Type B pancreatic cell (in vitro differentiated cells): ENCODE data around the gene SRRM2. TPM values are rescaled to one million over a fixed set of nuclear protein-coding genes. Genes with fewer than 3 reads are reported as not detected.

Experiments
- DNase-seq: peaks from one replicate; pipeline ENCODE4 v3.0.0; 2021; ENCODE audit warnings: mixed read lengths; ENCODE audit not compliant: unreplicated experiment; ENCODE audit errors: extremely low spot score
- H3K27ac Mint-ChIP-seq: 2 replicates; pipeline ENCODE4 v1.8.0; 2021; ENCODE audit warnings: mild to moderate bottlenecking, mixed read lengths
- H3K27me3 Mint-ChIP-seq: 2 replicates; pipeline ENCODE4 v1.8.0; 2021; ENCODE audit warnings: mixed read lengths
- H3K36me3 Mint-ChIP-seq: 2 replicates; pipeline ENCODE4 v1.8.0; 2021; ENCODE audit warnings: mixed read lengths
- H3K4me1 Mint-ChIP-seq: one replicate; pipeline ENCODE4 v1.8.0; 2021; ENCODE audit warnings: mixed read lengths; ENCODE audit not compliant: unreplicated experiment
- H3K4me3 Mint-ChIP-seq: 2 replicates; pipeline ENCODE4 v1.8.0; 2021; ENCODE audit warnings: mild to moderate bottlenecking, mixed read lengths
- H3K9me3 Mint-ChIP-seq: 2 replicates; pipeline ENCODE4 v1.8.0; 2021; ENCODE audit warnings: mixed read lengths
- total RNA-seq: library from RNA; stranded (reverse); gene quantifications from 2 replicates; pipeline ENCODE4 v1.2.1, GENCODE V29; 2021; ENCODE audit warnings: low replicate concordance
- TF ChIP-seq, protein P1 (sequence below): fragments of 200-600 bp; sonication (generic); conservative IDR thresholded peaks from 2 replicates; pipeline ENCODE4 v1.5.0; 2021; ENCODE audit warnings: antibody characterized with exemption, mild to moderate bottlenecking

SRRM2 gene
- total RNA-seq, 1 donor from 2014 or later, result 749 TPM

GRCh38 chr16:2784358-2785100, 32.1 kb downstream of the SRRM2 start:
- no peak overlapping the region for H3K27ac Mint-ChIP-seq
- no peak overlapping the region for H3K4me3 Mint-ChIP-seq

DNA sequence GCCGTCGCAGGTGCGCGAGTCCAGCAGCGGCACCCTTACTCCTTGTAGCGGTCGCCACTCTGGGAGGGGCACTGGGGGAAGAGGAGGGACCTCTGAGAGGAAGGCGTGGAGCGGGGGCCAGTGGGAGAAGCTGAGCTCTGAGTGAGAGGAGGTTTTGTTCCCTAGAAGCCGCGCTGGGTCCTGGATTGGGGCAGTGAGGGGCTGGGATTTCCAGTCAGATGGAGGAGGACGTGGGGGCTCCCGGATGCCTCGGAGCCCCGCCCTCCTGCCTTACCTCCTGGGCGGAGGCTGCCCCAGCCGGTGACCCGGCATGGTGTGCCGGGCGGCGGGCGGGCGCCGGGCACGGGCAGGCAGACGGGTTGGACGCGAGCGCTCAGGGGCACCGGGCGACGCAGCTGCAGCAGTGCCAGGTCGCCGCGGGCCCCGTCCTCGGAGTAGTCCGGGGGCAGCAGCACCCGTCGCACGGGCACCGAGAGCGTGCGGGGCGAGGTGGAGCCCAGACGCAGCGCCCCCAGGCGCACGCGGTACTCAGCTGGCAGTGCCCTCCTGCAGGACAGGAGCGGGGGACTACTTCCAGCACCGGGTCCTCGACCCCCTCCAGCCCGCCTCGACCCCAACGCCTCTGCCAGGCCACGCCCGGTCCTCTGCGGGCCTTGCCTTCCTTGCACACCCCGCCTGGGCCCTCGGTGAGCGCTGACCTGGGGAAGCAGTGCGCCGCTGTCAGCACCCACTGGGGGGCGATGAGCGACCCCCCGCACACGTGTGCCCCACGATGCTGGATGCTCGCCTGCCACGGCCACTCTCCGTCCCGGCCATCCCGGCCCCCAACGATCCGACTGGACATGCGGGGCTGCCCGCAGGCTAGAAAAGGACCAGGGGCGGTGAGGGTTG, 32.9 kb downstream of the SRRM2 start:
- Mint-ChIP-seq H3K4me3 (no peak overlapping the region), H3K27me3 (peaks cover 6% of the 10 kb centered on the region), H3K9me3 (no peaks in the 10 kb centered on the region), H3K27ac (no peak overlapping the region), H3K36me3 (no peaks in the 10 kb centered on the region), H3K4me1 (peaks cover under 1% of the 10 kb centered on the region)
- TF ChIP-seq, protein P1, sequence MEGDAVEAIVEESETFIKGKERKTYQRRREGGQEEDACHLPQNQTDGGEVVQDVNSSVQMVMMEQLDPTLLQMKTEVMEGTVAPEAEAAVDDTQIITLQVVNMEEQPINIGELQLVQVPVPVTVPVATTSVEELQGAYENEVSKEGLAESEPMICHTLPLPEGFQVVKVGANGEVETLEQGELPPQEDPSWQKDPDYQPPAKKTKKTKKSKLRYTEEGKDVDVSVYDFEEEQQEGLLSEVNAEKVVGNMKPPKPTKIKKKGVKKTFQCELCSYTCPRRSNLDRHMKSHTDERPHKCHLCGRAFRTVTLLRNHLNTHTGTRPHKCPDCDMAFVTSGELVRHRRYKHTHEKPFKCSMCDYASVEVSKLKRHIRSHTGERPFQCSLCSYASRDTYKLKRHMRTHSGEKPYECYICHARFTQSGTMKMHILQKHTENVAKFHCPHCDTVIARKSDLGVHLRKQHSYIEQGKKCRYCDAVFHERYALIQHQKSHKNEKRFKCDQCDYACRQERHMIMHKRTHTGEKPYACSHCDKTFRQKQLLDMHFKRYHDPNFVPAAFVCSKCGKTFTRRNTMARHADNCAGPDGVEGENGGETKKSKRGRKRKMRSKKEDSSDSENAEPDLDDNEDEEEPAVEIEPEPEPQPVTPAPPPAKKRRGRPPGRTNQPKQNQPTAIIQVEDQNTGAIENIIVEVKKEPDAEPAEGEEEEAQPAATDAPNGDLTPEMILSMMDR, result no peak
- no peak for DNase-seq

More at GRCh38 chr16:2784358-2785100, 32.1 kb downstream of the SRRM2 start:
- TF ChIP-seq, protein P1, result no peak
- no peaks in the 10 kb centered on the region for H3K36me3 Mint-ChIP-seq
- DNase-seq, result no peak
- H3K9me3 Mint-ChIP-seq, result no peaks in the 10 kb centered on the region
- H3K4me1 Mint-ChIP-seq, result peaks cover 4% of the 10 kb centered on the region
- peaks cover 2% of the 10 kb centered on the region for H3K27me3 Mint-ChIP-seq

DNA sequence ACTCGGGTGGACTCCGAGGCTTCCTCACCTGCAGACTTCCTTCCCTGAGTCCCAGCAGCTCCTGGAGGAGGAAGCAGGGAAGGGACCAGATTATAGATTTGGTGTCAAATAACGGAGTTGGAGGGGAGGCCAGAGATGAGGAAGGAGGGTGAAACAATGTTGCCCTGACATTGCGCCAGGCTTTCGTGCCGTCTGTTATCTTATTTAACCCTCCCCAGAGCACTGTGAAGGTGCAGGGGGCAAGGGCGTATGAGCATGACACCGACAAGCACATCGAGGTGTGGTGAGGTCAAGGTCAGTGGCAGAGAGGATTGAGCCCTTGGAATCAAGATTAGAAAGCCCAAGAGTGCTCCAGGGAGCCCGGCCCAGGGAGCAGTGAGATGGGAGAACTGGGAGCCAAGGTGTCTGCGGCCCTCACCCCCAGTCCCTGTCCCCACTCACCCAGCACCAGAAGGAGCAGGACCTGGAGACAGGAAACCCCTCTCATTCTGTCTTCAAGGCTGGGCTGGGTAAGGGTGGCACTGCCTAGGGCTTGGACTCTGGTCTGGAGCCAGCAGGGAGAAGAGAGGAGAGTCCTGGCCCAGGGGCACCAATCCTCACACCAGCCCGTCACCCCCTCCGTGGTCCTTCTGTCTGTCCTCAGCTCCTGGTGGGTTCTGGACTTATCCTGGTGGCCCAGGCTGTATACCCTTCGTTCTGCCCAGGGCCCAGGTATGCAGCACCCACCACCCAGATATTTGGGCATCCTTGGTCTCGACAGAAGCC, 33.8 kb downstream of the SRRM2 start:
- H3K27me3 Mint-ChIP-seq, result peaks cover 8% of the 10 kb centered on the region
- no peak overlapping the region for H3K27ac Mint-ChIP-seq
- no peak overlapping the region for H3K4me3 Mint-ChIP-seq
- TF ChIP-seq, protein P1, result no peak
- no peaks in the 10 kb centered on the region for H3K9me3 Mint-ChIP-seq
- no peaks in the 10 kb centered on the region for H3K36me3 Mint-ChIP-seq
- H3K4me1 Mint-ChIP-seq, result no peaks in the 10 kb centered on the region
- no peak for DNase-seq

DNA sequence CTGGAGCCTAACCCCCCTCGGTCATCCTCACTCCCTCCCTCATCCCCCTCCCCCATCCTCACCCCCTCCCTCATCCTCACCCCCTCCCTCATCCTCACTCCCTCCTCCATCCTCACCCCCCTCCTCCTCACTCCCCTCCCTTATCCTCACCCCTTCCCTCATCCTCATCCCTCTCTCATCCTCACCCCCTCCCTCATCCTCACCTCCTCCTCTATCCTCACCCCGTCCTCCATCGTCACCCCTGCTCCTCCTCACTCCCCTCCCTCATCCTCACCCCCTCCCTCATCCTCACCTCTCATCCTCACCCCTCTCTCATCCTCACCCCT, 34.4 kb downstream of the SRRM2 start:
- TF ChIP-seq, protein P1, result no peak
- Mint-ChIP-seq H3K27ac (no peak overlapping the region), H3K27me3 (peaks cover 13% of the 10 kb centered on the region), H3K9me3 (no peaks in the 10 kb centered on the region), H3K4me3 (no peak overlapping the region), H3K4me1 (no peaks in the 10 kb centered on the region), H3K36me3 (no peaks in the 10 kb centered on the region)
- DNase-seq, result no peak

DNA sequence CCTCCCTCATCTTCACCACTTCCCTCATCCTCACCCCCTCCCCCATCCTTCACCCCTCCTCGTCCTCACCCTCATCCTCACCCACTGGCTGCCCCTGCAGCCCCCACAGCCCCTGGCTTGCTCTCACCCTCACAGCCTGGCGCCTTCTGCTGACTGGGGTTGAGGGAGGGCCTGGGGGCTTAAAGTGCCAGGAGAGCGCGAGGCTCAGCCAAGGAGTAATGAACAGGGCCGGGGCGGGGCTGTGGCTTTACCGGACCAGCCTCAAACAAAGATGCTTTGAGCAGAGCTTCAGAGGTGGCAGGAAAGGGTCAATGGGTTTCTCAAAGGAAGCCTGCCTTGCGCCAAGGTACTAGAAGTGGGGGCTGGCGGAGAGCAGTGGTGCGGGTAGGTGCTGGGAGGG, 35.0 kb downstream of the SRRM2 start, which contains the start of gene PRSS33:
Gene PRSS33, minus strand, starts transcription at position 155 of the 400 bp plus-strand sequence. CDS start 1,013 bp downstream, outside the sequence.
- no peaks in the 10 kb centered on the region for H3K36me3 Mint-ChIP-seq
- no peak for DNase-seq

More for the DNA sequence above, 35.0 kb downstream of the SRRM2 start, which contains the start of gene PRSS33:
- Mint-ChIP-seq H3K4me3 (no peak within 1 kb of the TSS), H3K9me3 (no peaks in the 10 kb centered on the region), H3K27me3 (peaks cover 18% of the 10 kb centered on the region), H3K27ac (no peak within 1 kb of the TSS), H3K4me1 (no peaks in the 10 kb centered on the region)
- TF ChIP-seq, protein P1, result no peak
